GM21723 (cell line): ENCODE results near the gene ZDHHC21.

ENCODE experiments used
- ATAC-seq: cut with Tn5 transposase; IDR thresholded peaks from one replicate; pipeline ENCODE4 v1.9.1; 2021; ENCODE audit warnings: mild to moderate bottlenecking, moderate library complexity; ENCODE audit not compliant: unreplicated experiment

ZDHHC21 gene

GRCh38 chr9:14618836-14619420 lies 74.3 kb downstream of the ZDHHC21 start:
- no peak for ATAC-seq

- ATAC-seq, result peak; percentile 91
Measured at GRCh38 chr9:14616188-14616982, 76.8 kb downstream of the ZDHHC21 start.

DNA sequence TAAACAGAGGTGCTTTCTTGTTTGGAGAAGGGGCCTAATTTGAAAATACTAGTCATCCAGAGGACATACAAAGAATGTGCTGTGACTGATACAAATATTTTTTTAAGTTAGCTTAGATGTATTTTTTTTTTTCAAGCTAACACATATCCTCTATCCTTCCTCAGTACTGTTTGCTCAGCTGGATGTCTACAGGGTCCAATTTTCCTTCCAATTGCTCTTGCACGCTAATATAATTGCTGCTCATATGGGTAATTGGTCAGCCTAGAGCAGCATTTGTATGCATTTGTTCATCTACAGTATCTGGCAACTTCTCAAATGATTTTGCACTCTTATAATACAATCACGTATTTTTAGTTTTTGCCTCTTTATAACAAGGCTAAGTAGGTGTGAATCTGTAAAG lies 84.7 kb downstream of the ZDHHC21 start:
- ATAC-seq, result no peak

DNA sequence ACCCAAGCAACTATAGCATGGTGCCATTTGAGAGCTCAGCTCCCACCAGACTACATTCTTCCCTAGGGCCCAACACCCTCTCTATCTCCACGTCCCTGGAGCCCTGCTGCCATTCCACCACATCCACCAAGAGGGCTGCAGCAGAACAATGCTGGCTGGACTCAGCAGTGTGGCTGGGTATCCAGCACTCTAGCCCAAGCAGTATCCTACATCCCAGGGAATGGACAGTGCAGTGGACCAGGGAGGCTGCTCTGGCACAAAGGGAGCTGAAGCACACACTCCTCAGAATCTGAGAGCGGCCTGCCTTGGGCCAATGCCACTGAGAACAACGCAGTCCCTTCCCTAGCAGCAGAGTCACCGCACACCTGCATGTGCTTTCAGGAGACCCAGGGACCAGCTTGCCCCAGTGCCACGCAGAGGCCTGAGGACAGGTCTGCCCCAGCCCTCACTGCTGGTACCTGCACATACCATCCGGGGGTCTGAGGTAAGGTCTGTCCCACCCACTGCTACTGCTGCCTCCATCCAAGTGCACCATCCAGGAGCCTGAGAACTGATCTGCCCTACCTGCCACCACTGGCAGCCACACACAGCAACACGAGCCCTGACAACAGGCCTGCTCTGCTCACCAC lies 95.9 kb downstream of the ZDHHC21 start:
- ATAC-seq, result no peak

DNA sequence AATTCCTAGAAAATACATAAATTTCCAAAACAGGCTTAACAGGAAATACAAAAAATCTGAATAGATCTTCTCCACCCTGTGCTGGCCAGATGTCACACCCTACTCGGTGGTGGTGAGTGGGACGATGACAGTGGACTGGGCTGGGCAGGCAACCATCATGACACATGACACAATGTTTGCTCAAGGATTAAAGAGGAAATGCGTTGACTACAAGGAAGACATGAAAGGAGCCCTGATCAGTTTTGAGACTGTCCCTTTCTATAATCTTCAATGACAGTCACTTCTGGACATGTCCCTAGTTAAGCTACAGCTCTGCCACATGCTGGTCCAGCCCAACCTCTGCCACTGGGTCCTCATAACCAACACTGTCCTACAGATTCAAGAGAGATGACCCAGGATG lies 99.8 kb downstream of the ZDHHC21 start:
- ATAC-seq, result no peak

- ATAC-seq, result no peak
Measured at GRCh38 chr9:14591411-14591810, 101.8 kb downstream of the ZDHHC21 start.

- peak; percentile 100 for ATAC-seq
Measured at GRCh38 chr9:14585730-14586473, 107.3 kb downstream of the ZDHHC21 start.

GRCh38 chr9:14584571-14584970 lies 108.7 kb downstream of the ZDHHC21 start:
- no peak for ATAC-seq

GRCh38 chr9:14578030-14578429 lies 115.2 kb downstream of the ZDHHC21 start:
- ATAC-seq, result no peak

- no peak for ATAC-seq
Measured at GRCh38 chr9:14574173-14574572, 119.1 kb downstream of the ZDHHC21 start.

DNA sequence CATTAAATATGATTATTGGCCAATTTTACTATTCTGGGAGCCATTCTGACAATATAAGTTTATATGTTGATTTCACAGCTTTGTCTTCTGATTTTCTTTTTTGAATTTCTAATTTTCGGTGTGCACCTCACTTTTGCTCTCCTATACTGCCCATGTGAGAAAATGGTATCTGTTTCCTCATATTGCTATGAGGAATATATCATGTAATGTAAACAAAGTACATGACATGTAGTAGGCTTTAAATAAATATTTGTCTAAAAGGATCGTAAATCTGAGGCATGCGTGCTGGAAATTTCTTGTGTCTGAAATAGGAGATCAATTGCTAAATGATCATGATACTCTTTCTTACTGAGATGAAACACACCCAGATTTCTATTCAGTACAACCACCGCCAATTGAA lies 119.9 kb downstream of the ZDHHC21 start:
- no peak for ATAC-seq

DNA sequence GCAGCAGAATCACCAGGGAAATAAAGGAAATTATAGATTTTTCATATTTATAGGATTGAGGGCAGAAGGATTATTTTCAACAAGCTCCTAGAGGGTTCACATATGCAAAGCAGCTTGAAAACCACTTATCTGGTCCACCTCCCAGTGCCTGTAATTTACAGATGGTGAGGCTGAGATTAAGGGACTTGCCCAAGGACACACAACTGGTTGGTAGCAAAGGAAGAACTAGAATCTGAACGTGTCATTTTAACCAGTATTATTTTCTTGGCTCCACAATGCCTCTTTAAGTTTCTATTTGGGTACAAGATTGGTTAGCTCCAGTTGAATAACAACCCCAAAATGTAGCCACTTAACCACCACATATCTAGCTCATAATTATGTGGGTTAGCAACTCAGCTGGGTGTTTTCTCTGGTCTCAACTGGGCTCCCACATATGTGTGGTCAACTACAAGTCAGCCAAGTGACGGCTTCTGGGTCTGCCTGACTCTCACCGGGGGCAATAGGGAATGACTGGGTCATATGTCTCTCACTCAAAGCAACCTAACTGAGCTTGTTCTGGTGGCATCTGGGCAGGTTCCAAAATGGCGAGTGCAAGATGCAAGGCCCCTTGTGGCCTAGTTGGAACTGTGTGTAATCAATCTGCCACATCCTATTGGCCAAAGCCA lies 127.7 kb downstream of the ZDHHC21 start:
- no peak for ATAC-seq

GRCh38 chr9:14563902-14564624 lies 129.2 kb downstream of the ZDHHC21 start:
- ATAC-seq, result no peak

DNA sequence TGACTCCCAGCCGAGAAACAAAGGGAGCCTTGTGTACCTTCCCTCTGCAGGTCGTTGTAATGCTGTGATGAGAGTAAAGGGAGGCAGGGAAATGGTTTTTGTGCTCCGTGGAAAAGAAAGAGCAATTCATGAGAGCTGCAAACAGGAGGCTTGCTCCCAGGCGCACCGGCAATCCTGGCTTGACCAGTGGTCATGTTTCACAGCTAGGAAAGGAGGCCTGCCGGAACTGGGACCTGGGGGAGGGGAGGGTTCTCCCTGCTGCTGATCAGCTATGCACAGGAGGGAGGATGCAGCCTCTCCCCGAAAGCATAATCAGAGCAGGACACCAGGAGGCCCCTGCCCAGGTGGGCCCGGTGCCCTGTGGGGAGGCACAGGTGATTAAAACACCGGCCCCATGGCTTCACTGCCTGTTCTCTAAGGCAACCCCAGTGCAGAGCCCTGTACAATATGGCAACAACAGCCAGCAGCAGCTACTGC lies 131.3 kb downstream of the ZDHHC21 start:
- no peak for ATAC-seq
